GM23338 (cell line): ENCODE results near the gene AGAP1. TPM values are rescaled to one million over a fixed set of nuclear protein-coding genes. Genes with fewer than 3 reads are reported as not detected.
A peak's percentile ranks its signal among the peaks of the same experiment; 100 is the strongest.

Experiments
- ATAC-seq: fragments of 200-7000 bp; cut with Tn5 transposase; 3 replicates; pipeline ENCODE4 v1.9.1; 2020
- DNase-seq: peaks from one replicate; pipeline ENCODE4 v3.0.0-alpha.2; 2015; ENCODE audit warnings: low spot score
- H2AFZ ChIP-seq: fragments of 200-600 bp; sonication (generic); 2 replicates; pipeline ENCODE4 v1.8.0; 2016; ENCODE audit warnings: antibody characterized with exemption, mild to moderate bottlenecking, moderate library complexity
- H3F3A ChIP-seq: fragments of 200-600 bp; sonication (generic); replicated peaks from 2 replicates; pipeline ENCODE4 v1.8.0; 2017; ENCODE audit warnings: antibody characterized with exemption, mixed run types, low read depth
- H3K27ac ChIP-seq: fragments of 200-600 bp; sonication (generic); 2 replicates; pipeline ENCODE4 v1.6.1; 2016; ENCODE audit warnings: low read depth
- H3K27me3 ChIP-seq: fragments of 200-600 bp; sonication (generic); 2 replicates; pipeline ENCODE4 v1.8.0; 2016; ENCODE audit warnings: mild to moderate bottlenecking, mixed run types, moderate library complexity; ENCODE audit not compliant: insufficient read depth
- H3K36me3 ChIP-seq: fragments of 200-600 bp; sonication (generic); 2 replicates; pipeline ENCODE4 v1.8.0; 2016; ENCODE audit warnings: mild to moderate bottlenecking; ENCODE audit not compliant: insufficient read depth
- H3K4me1 ChIP-seq: fragments of 200-600 bp; sonication (generic); 2 replicates; pipeline ENCODE4 v1.8.0; 2016; ENCODE audit warnings: mild to moderate bottlenecking, moderate library complexity; ENCODE audit not compliant: insufficient read depth
- H3K4me2 ChIP-seq: fragments of 200-600 bp; sonication (generic); 2 replicates; pipeline ENCODE4 v1.7.1; 2017; ENCODE audit warnings: mixed run types
- H3K4me3 ChIP-seq: fragments of 200-600 bp; sonication (generic); 2 replicates; pipeline ENCODE4 v1.6.1; 2016; ENCODE audit warnings: mixed run types
- H3K79me2 ChIP-seq: fragments of 200-600 bp; sonication (generic); replicated peaks from 2 replicates; pipeline ENCODE4 v1.8.0; 2017; ENCODE audit warnings: mild to moderate bottlenecking; ENCODE audit not compliant: insufficient read depth
- H3K9me2 ChIP-seq: fragments of 200-600 bp; sonication (generic); 2 replicates; pipeline ENCODE4 v1.8.0; 2017; ENCODE audit not compliant: insufficient read depth
- H4K20me1 ChIP-seq: fragments of 200-600 bp; sonication (generic); replicated peaks from 2 replicates; pipeline ENCODE4 v1.8.0; 2017; ENCODE audit warnings: mild to moderate bottlenecking; ENCODE audit not compliant: insufficient read depth
- H3K27ac Mint-ChIP-seq: 2 replicates; pipeline ENCODE4 v1.8.0; 2020; ENCODE audit warnings: inconsistent platforms, mild to moderate bottlenecking, moderate library complexity, mixed read lengths
- H3K27me3 Mint-ChIP-seq: 3 replicates; pipeline ENCODE4 v1.8.0; 2022; ENCODE audit warnings: low read depth, mild to moderate bottlenecking, moderate library complexity, mixed read lengths, inconsistent platforms; ENCODE audit not compliant: insufficient read depth, poor library complexity
- H3K36me3 Mint-ChIP-seq: 3 replicates; pipeline ENCODE4 v1.8.0; 2021; ENCODE audit warnings: low read depth, mild to moderate bottlenecking, inconsistent platforms, moderate library complexity, mixed read lengths
- H3K4me1 Mint-ChIP-seq: 3 replicates; pipeline ENCODE4 v1.8.0; 2020; ENCODE audit warnings: mild to moderate bottlenecking, inconsistent platforms, mixed read lengths
- H3K4me3 Mint-ChIP-seq: 3 replicates; pipeline ENCODE4 v1.8.0; 2021; ENCODE audit warnings: moderate library complexity, mild to moderate bottlenecking, inconsistent platforms, mixed read lengths
- H3K9me3 Mint-ChIP-seq: 3 replicates; pipeline ENCODE4 v1.8.0; 2020; ENCODE audit warnings: moderate library complexity, mild to moderate bottlenecking, inconsistent platforms, mixed read lengths
- EZH2 ChIP-seq: fragments of 200-600 bp; sonication (generic); IDR thresholded peaks from one replicate; pipeline ENCODE4 v1.8.0; 2017; ENCODE audit warnings: antibody characterized with exemption, mild to moderate bottlenecking, low read depth; ENCODE audit not compliant: unreplicated experiment
- EZH2phosphoT487 ChIP-seq: fragments of 200-600 bp; sonication (generic); IDR thresholded peaks from one replicate; pipeline ENCODE4 v1.8.1; 2018; ENCODE audit warnings: antibody characterized with exemption; ENCODE audit not compliant: unreplicated experiment
- JUNB ChIP-seq: IDR thresholded peaks from one replicate; pipeline ENCODE4 v1.6.1; 2016; ENCODE audit warnings: antibody characterized with exemption; ENCODE audit not compliant: unreplicated experiment
- POLR2AphosphoS5 ChIP-seq: IDR thresholded peaks from 2 replicates; pipeline ENCODE4 v1.6.1; 2016; ENCODE audit warnings: antibody characterized with exemption, low read depth
- STAT1 ChIP-seq: IDR thresholded peaks from one replicate; pipeline ENCODE4 v1.6.1; 2016; ENCODE audit warnings: antibody characterized with exemption; ENCODE audit not compliant: unreplicated experiment
- ZNF114 ChIP-seq: fragments of 250-450 bp; sonication (Bioruptor Pico); IDR thresholded peaks from 2 replicates; pipeline ENCODE4 v1.5.0; 2020; ENCODE audit warnings: mild to moderate bottlenecking, moderate library complexity
- ZNF331 ChIP-seq: fragments of 250-450 bp; sonication (Bioruptor Pico); IDR thresholded peaks from 2 replicates; pipeline ENCODE4 v1.5.0; 2020; ENCODE audit warnings: low read depth, mild to moderate bottlenecking, moderate library complexity
- polyA plus RNA-seq: library from polyadenylated mRNA; unstranded; fragments of >200 nt; fragmentation: Nextera tagmentation; extraction: Ambion mirVana; gene quantifications from 2 replicates; pipeline ENCODE4 v1.2.1, GENCODE V29; 2016
- total RNA-seq: library from RNA; depleted of rRNA; stranded (reverse); fragments of >200 nt; shearing (Covaris generic); gene quantifications from 2 replicates; pipeline ENCODE4 v1.2.3, GENCODE V29; 2014
- TF ChIP-seq, protein P1 (sequence below): IDR thresholded peaks from 2 replicates; pipeline ENCODE4 v1.6.1; 2016; ENCODE audit warnings: antibody characterized with exemption
- TF ChIP-seq, protein P2 (sequence below), 2 experiments: fragments of 200-600 bp in 1 of 2; sonication (generic) in 1 of 2; conservative IDR thresholded peaks; 2 replicates each; pipeline versions ENCODE4 v1.5.1 to v1.6.1; 2016 to 2017; ENCODE audit warnings: antibody characterized with exemption in 2 of 2, low read depth in 2 of 2, mild to moderate bottlenecking in 2 of 2, moderate library complexity in 1 of 2
- TF ChIP-seq, protein P3 (sequence below): IDR thresholded peaks from one replicate; pipeline ENCODE4 v1.6.1; 2018; ENCODE audit warnings: antibody characterized with exemption; ENCODE audit not compliant: unreplicated experiment

The AGAP1 gene
- total and polyA plus RNA-seq, 2 experiments from 2014 or later = 13.3 to 27.9 TPM

DNA sequence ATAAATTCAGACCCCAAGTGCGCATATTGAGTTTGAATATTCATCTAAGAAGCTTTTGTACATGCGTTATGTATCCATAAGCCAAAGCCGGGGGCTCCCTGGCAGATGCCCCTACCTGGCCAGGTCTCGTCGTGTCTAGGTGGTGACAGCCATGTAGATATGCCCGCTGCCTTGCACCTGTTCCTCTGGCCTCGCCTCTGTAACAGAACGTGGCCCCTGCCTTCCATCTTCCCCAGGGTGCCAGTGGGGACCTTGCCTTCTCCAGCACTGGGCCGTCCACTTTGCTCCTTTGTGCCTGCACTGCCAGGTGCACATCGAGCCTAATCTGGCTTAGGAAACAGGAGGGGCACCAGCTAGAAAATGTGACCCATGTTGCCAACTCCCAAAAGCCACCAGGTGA is 198.2 kb downstream of the AGAP1 start:
- TF ChIP-seq STAT1 (no peak), JUNB (no peak), ZNF114 (CRISPR knock-in tag) (no peak), EZH2phosphoT487 (no peak), ZNF331 (CRISPR knock-in tag) (no peak)
- Histone ChIP-seq H3K27ac (no peak overlapping the region), H3K4me1 (peaks cover 16% of the 10 kb centered on the region), H3K27me3 (no peaks in the 10 kb centered on the region), H2AFZ (no peak overlapping the region), H3K4me2 (no peak overlapping the region), H3K4me3 (no peak overlapping the region), H3K36me3 (no peaks in the 10 kb centered on the region), H3K9me2 (no peaks in the 10 kb centered on the region), H3F3A (no peaks in the 10 kb centered on the region), H3K79me2 (peaks cover 99% of the 10 kb centered on the region), H4K20me1 (peaks cover 51% of the 10 kb centered on the region)
- Mint-ChIP-seq H3K27ac (peak overlapping the region; percentile 62; the same call in 1 of the 2 replicates), H3K4me1 (peaks cover 50% of the 10 kb centered on the region), H3K4me3 (no peak overlapping the region), H3K36me3 (peaks cover 4% of the 10 kb centered on the region; the same call in 1 of the 3 replicates), H3K9me3 (peaks cover 6% of the 10 kb centered on the region; the same call in 2 of the 3 replicates), H3K27me3 (peaks cover 8% of the 10 kb centered on the region)
- DNase-seq = no peak
- no peak for ATAC-seq

DNA sequence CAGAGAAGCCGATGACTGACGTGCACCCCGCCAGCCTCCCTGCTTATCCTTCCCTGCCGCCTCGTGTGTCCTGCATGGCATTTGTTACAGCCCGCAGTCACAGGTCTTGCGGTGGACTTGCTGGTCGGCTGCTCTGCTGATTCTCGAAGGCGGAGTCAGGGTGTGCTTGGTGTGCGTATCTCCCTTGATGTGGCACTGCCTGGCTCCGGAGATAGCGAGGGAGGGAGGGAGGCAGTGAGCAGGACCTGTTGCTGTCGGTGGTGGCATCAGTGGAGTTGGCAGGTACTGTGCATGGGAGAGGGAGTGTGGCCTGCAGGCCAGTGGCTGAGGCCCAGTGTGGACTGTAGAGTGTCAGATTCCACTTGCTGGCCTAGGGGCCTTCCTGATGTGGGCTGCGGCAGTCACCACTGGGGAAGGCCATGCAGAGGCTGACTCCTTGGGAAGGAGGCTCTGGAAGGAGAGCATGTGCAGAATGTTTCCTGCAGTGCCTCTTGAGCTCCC is 198.9 kb downstream of the AGAP1 start:
- peaks cover 50% of the 10 kb centered on the region for H3K4me1 Mint-ChIP-seq
- Histone ChIP-seq H3K4me1 (peaks cover 16% of the 10 kb centered on the region), H3K79me2 (peaks cover 99% of the 10 kb centered on the region), H3K36me3 (no peaks in the 10 kb centered on the region), H3K27me3 (no peaks in the 10 kb centered on the region), H3F3A (no peaks in the 10 kb centered on the region), H3K4me3 (no peak overlapping the region), H3K9me2 (no peaks in the 10 kb centered on the region), H3K27ac (no peak overlapping the region), H4K20me1 (peaks cover 45% of the 10 kb centered on the region), H2AFZ (no peak overlapping the region), H3K4me2 (no peak overlapping the region)
- peaks cover 10% of the 10 kb centered on the region for H3K36me3 Mint-ChIP-seq
- DNase-seq (no peak), ATAC-seq (no peak; the same call in 2 of the 3 replicates)
- no peak overlapping the region for H3K4me3 Mint-ChIP-seq
- H3K9me3 Mint-ChIP-seq = peaks cover 12% of the 10 kb centered on the region
- no peak overlapping the region; the same call in 1 of the 2 replicates for H3K27ac Mint-ChIP-seq
- peaks cover 8% of the 10 kb centered on the region for H3K27me3 Mint-ChIP-seq
- TF ChIP-seq EZH2 (no peak), STAT1 (no peak), ZNF114 (CRISPR knock-in tag) (no peak), POLR2AphosphoS5 (no peak), ZNF331 (CRISPR knock-in tag) (no peak), EZH2phosphoT487 (no peak), JUNB (no peak)
- TF ChIP-seq, protein P1, sequence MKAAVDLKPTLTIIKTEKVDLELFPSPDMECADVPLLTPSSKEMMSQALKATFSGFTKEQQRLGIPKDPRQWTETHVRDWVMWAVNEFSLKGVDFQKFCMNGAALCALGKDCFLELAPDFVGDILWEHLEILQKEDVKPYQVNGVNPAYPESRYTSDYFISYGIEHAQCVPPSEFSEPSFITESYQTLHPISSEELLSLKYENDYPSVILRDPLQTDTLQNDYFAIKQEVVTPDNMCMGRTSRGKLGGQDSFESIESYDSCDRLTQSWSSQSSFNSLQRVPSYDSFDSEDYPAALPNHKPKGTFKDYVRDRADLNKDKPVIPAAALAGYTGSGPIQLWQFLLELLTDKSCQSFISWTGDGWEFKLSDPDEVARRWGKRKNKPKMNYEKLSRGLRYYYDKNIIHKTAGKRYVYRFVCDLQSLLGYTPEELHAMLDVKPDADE = no peak
- TF ChIP-seq, protein P2, sequence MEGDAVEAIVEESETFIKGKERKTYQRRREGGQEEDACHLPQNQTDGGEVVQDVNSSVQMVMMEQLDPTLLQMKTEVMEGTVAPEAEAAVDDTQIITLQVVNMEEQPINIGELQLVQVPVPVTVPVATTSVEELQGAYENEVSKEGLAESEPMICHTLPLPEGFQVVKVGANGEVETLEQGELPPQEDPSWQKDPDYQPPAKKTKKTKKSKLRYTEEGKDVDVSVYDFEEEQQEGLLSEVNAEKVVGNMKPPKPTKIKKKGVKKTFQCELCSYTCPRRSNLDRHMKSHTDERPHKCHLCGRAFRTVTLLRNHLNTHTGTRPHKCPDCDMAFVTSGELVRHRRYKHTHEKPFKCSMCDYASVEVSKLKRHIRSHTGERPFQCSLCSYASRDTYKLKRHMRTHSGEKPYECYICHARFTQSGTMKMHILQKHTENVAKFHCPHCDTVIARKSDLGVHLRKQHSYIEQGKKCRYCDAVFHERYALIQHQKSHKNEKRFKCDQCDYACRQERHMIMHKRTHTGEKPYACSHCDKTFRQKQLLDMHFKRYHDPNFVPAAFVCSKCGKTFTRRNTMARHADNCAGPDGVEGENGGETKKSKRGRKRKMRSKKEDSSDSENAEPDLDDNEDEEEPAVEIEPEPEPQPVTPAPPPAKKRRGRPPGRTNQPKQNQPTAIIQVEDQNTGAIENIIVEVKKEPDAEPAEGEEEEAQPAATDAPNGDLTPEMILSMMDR (conservative IDR thresholded peaks at IDR 0.05; ENCODE audit: low read depth in 2 of 2) = no peak
- TF ChIP-seq, protein P3, sequence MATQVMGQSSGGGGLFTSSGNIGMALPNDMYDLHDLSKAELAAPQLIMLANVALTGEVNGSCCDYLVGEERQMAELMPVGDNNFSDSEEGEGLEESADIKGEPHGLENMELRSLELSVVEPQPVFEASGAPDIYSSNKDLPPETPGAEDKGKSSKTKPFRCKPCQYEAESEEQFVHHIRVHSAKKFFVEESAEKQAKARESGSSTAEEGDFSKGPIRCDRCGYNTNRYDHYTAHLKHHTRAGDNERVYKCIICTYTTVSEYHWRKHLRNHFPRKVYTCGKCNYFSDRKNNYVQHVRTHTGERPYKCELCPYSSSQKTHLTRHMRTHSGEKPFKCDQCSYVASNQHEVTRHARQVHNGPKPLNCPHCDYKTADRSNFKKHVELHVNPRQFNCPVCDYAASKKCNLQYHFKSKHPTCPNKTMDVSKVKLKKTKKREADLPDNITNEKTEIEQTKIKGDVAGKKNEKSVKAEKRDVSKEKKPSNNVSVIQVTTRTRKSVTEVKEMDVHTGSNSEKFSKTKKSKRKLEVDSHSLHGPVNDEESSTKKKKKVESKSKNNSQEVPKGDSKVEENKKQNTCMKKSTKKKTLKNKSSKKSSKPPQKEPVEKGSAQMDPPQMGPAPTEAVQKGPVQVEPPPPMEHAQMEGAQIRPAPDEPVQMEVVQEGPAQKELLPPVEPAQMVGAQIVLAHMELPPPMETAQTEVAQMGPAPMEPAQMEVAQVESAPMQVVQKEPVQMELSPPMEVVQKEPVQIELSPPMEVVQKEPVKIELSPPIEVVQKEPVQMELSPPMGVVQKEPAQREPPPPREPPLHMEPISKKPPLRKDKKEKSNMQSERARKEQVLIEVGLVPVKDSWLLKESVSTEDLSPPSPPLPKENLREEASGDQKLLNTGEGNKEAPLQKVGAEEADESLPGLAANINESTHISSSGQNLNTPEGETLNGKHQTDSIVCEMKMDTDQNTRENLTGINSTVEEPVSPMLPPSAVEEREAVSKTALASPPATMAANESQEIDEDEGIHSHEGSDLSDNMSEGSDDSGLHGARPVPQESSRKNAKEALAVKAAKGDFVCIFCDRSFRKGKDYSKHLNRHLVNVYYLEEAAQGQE = no peak
